D721Med (cell line): ENCODE data around the gene CBR1.
"Not testable (repeated sequence)": the region's sequence is repeated elsewhere in the genome, so short reads cannot be mapped to it uniquely, and the experiment has no call there.

Experiments
- DNase-seq: peaks from one replicate; pipeline ENCODE4 v3.0.0; 2011; ENCODE audit warnings: low spot score; ENCODE audit not compliant: insufficient read length
- FAIRE-seq: peaks from 2 replicates; lab custom pipeline; 2011; peaks lifted over from hg19 to GRCh38; lab: Jason Lieb, UNC
- TF ChIP-seq, protein P1 (sequence below): IDR thresholded peaks from 2 replicates; pipeline ENCODE4 v1.5.1; 2012; ENCODE audit warnings: mild to moderate bottlenecking, control low read depth; ENCODE audit not compliant: insufficient read depth; ENCODE audit errors: missing control alignments

The CBR1 gene

GRCh38 chr21:36072453-36073162 is 2.8 kb downstream of the CBR1 start:
- TF ChIP-seq, protein P1, sequence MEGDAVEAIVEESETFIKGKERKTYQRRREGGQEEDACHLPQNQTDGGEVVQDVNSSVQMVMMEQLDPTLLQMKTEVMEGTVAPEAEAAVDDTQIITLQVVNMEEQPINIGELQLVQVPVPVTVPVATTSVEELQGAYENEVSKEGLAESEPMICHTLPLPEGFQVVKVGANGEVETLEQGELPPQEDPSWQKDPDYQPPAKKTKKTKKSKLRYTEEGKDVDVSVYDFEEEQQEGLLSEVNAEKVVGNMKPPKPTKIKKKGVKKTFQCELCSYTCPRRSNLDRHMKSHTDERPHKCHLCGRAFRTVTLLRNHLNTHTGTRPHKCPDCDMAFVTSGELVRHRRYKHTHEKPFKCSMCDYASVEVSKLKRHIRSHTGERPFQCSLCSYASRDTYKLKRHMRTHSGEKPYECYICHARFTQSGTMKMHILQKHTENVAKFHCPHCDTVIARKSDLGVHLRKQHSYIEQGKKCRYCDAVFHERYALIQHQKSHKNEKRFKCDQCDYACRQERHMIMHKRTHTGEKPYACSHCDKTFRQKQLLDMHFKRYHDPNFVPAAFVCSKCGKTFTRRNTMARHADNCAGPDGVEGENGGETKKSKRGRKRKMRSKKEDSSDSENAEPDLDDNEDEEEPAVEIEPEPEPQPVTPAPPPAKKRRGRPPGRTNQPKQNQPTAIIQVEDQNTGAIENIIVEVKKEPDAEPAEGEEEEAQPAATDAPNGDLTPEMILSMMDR = no peak
- FAIRE-seq (no peak), DNase-seq (no peak)

DNA sequence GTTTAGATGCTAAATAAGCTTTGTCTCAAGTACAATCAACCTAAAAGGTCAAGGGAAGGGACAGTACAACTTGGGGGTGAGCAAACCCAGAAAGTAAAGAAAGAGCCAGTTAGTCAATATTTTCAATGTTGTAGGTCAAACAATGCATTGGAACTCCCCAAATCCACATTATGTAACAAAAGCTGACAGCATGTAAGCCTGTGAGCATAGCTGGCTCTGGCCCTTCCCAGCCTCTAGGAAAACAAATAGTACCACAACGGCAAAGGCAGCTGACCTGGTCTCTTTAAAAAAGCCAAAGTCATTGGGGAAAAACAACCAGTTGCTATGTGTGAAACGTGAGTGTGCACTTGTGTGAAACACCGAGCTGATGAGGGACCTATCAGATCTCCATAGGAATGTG is 3.4 kb downstream of the CBR1 start:
- TF ChIP-seq, protein P1 = no peak
- FAIRE-seq (no peak), DNase-seq (no peak)

GRCh38 chr21:36073911-36074310 is 4.1 kb downstream of the CBR1 start:
- not testable (repeated sequence) for FAIRE-seq, DNase-seq

DNA sequence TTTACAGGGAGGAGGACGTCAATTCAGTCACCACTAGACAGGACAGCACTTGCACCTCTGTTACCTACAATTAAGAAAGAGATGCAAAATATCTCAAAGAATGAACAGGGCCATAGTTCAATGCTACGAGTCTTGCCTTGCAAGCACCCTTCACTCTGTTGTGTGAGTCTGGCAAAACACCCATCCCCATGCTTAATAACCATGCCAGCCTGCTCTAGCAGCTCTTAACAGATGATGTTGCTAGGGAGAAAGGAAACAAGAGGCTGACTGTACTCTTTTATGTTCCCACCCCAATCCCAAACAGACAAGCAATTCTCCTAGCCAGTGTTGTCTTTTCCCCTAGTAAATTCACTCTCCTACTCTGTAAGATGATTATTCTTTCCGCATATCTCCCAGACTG is 5.3 kb downstream of the CBR1 start:
- no peak for FAIRE-seq
- TF ChIP-seq, protein P1 = no peak

GRCh38 chr21:36075953-36076352 is 6.1 kb downstream of the CBR1 start:
- DNase-seq (no peak), FAIRE-seq (no peak)
- TF ChIP-seq, protein P1 = no peak

More for the DNA sequence above, 5.3 kb downstream of the CBR1 start:
- no peak for DNase-seq

DNA sequence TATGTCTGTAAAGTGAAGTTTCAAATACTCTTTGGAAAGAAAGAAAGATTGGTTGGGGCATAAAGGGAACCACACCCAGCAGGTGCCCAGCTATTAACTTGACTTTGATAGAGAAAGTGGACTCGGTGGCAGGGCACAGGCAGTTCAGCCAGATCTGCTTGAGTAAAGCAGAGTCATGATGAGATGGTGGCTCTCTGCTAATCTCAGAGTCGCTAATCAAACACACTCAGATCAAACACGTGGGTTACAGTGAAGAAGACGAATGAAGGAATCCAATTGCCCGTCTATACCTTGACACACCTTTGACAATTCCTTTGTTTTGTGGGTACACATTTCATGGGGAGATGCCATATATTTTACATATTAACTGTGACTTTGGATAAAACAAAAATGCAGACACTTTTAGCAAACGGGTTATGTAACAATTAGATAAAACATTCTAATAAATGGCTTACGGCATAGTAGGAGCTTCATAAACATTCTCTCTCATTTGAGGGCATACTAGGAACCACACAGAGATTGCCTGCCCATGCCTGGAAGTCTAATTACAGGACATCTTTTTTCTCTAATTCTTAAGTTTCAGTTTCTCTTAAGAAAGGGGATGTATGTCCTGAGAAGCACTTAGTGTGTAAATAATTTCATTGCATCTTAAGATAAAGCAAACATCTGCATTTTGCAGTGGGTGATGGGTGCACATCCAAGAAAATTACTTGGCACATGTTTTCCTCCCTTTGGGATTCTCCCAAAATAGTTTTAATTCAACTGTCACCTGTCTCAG is 7.2 kb downstream of the CBR1 start:
- TF ChIP-seq, protein P1 = no peak
- DNase-seq (no peak), FAIRE-seq (no peak)

DNA sequence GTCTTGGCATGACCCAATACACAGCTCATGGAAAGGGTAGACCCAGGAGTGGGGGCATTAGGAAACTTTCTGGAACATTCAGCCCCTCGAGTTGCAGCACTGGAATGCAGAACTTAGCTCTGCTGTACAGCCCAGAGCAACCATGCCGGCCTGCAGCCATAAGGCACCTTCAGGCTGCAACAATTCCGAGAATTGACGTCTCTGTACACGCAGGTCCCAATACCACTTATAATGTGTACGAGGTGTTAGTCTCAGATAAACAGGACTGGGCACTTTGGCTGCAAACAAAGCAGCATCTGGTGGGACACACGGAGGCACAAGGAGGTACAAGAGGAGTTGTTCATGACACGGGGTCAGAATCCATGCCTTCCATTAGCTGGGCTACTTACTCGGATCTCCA is 7.9 kb downstream of the CBR1 start:
- TF ChIP-seq, protein P1 = no peak
- no peak for DNase-seq
- FAIRE-seq = no peak
